NCI-H187 treated with DMSO at 0.1 percent for 48 hours (cell line): ENCODE measurements around the gene MAD1L1.
"Not testable (repeated sequence)": the region's sequence is repeated elsewhere in the genome, so short reads cannot be mapped to it uniquely, and the experiment has no call there.

Experiments
- DNase-seq: peaks from one replicate; lab custom pipeline; 2025; lab: John Stamatoyannopoulos, UW

Gene MAD1L1

DNA sequence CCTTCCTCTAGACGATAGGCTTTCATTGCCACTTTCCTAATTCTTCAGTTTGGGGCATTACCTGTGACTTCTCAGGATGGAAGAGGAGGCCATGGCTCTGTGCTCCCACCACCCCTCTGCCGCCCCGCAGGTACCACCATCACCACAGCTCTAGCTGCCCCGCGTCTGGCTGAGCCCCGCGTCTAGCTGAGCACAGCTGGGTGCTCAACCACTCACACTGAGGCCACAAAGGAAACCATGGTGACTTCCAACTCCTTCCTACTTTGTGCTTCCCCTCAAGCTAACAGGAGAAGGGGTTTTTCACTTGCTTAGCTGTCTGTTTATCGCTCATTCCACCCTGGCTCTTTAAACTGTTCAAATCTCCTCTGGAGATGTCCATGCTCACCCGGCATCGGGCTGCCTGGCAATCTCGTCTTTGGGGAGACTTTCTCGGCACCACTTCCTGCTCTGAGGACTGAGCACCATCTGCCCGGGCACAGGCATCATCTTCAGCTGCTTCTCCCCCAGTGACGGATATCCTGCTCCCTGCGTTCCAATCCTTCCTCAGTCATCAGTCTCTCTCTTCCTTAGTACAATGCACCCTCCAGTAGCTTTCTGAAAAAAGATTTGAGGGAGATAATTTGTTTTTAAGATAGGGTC lies 59.4 kb downstream of the MAD1L1 start:
- no peak for DNase-seq

DNA sequence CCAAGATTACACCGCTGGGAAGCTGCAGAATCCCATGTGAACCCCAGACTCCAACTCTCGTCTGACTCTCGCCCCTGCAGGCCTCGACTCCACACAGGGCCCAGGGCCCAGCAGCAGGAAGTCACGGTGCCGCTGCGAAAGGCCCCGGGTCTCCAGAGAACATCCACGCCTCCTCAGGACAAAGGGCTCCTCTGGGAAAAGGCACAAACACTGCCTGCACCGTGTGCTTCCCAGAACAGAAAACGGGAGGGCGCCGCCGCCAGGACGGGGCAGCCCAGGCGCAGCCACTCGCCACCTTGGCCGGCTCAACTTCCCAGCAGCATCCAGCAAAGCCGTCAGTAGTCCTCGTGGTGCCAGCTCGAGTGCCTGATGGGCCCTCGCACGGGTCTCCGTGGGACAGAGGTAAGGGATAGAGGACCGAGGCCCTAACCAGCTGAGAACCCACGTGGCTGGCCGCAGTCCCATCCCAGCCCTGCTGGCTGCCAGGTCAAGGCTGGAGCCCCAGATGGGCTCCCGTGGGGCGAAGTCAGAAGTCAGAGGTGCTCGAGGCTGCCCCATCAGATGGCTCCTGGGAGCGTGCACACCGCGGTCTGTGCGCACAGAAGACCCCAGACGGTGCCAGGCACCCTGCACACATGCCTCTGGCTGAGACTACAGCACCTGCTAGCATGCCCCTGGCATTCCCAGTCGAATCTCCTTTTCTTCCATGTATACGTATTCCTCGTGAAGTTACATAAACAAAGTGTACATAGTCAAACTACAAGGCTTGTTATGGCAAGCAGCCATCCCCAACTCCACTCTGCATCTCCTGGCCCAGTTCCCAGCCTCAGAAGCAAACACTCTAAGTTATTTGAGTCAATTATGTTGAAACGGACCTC lies 60.2 kb downstream of the MAD1L1 start:
- no peak for DNase-seq

DNA sequence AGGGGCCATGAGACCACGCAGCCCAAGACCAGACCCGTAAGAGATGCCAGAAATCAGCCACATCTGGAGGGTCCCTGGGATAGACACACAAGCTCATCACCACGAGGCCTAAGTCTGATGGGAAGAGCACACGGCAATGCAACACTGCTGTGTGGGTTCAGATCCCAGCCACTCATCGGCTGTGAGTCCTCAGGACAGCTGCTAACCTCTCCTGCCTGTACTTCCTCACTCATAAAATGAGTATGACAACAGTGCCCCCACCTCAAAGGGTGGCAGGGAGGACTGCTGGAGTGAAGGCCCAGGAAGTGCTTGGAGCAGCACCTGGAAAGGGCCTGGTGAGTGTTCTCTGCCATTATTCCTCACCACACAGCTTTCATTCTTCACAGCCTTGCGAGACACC lies 60.9 kb downstream of the MAD1L1 start:
- DNase-seq, result no peak

DNA sequence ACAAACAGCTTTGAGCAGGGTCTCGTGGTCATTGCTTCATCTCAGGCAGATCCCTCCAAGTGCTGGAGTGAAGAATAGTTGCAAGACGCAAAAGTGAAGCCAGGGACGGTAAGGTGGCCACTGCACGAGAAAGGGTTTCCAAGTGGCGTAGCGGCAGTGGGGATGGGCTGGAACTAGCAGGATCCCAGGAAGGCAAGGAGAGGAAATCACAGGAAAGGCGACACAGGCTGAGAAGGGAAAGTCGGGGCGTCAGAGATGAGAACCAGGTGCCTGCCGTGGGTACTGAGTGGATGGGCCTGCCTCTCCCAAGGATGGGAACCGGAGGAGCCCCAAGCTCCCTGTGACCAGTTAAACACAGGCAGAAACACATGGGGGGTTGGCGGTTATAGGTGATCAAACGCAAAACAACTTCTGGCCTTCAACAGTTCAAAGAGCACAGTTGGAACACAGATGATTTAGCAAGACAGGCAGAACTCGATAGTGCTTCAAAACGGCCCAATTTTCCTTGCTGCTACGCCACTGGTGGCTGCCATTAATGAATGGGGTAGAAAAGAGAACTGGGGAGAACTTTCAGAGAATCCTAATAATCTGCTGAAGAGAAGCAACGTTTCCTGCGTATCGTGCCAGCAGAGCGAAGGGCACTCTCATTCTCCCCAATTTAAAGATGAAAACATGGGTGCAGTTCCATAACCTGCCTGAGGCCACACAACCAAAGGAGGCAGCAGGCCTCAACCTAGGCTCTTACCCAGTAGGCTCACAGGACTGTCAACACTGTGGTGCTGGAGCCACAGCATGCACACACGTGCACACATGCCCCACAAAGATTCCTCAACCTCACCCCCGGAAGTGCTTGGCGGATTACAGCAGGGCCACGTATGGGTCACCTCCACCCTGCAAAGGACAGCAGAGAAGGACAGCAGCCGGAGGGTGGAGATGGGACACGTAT lies 61.9 kb downstream of the MAD1L1 start:
- DNase-seq, result no peak

DNA sequence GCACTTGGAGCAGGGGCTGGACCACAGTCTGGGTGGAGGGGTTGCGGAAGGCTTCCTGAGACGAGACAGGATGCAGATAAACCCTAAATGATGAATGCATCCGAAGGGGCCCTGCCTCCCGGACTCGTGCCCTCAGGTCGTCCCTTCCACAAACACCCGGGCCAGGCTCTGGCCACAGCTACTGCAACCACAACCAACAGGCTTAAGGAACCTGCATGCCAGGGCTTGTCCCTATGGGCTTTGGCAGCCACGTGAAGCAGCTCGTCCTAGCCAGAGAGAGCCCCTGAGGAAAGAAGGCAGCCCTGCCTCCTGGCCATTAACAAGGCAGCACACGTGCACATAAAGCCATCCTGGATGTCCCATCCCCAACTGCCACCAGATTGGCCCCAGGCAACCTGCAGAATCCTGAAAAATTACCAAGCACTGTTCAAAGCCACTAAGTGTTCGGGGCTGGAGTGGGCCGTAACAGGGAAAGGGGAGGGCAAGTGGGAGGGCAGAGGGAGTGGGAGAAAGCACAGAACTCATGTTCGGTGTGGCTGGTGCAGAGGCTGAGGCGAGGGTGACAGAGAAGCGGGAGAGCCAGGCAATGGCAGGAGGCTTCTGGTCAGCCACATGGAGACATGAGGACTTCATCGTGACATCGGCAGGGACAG lies 62.7 kb downstream of the MAD1L1 start:
- no peak for DNase-seq

DNA sequence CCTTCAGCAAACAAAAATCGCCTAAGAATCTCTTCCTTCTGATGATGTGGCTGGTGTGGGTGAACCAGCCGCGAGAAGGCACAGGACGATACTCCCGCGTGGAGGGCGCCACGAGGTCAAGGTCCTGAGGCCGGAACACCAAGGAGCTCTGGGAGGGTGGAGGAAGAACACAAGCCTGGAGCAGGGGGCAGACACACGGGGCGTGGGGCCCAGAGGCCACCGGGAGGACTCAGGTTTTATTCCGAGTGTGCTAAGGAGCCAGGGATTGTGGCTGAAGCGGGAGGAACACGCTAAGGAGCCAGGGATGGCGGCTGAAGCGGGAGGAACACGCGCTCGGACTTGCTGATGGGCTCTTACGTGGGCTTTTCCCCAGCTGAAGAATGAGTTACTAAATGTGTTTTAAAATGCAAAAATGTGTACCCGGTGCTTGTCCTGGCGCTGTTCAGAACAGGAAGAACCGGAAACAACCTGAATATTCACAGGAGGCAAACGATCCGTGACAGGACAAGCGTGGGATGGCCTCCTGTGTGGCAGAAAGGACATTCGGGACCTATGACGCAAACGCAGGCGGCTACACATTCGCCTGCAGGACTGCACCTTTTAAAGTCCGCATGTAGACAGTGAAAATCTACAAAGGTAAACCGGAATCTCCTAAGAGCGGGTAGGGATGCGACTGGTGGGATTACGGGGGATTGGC lies 64.0 kb downstream of the MAD1L1 start:
- no peak for DNase-seq

DNA sequence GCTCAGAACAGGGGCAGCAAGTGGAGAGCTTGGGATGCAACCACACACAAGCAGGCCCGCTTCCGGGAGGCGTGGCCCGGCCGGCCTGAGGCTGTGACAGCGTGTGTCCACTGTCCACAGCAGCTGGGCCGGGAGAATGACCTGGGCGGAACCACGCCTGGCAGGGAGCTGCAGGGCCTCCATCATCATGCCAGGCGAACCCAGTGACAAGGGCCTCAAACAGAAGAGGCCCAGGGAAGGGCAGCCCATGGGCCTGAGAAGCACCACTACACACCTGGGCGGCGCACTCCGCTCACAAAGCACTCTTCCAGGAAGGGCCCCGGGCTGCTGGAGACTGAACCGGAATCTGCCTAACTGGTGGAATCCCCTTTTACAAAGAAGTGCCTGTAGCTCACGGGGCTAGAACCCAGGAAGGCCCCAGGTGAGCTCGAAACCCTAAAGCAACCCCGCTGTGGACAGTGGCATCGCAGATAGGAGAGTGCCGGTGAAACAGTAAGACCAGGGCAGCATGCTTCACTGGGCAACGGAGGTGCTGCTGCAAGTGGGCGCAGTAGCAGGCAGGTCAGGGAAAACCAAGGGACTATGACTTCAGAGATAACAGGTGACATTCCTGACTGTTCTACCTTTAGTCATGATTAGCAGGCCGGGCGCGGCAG lies 66.0 kb downstream of the MAD1L1 start:
- DNase-seq, result no peak

DNA sequence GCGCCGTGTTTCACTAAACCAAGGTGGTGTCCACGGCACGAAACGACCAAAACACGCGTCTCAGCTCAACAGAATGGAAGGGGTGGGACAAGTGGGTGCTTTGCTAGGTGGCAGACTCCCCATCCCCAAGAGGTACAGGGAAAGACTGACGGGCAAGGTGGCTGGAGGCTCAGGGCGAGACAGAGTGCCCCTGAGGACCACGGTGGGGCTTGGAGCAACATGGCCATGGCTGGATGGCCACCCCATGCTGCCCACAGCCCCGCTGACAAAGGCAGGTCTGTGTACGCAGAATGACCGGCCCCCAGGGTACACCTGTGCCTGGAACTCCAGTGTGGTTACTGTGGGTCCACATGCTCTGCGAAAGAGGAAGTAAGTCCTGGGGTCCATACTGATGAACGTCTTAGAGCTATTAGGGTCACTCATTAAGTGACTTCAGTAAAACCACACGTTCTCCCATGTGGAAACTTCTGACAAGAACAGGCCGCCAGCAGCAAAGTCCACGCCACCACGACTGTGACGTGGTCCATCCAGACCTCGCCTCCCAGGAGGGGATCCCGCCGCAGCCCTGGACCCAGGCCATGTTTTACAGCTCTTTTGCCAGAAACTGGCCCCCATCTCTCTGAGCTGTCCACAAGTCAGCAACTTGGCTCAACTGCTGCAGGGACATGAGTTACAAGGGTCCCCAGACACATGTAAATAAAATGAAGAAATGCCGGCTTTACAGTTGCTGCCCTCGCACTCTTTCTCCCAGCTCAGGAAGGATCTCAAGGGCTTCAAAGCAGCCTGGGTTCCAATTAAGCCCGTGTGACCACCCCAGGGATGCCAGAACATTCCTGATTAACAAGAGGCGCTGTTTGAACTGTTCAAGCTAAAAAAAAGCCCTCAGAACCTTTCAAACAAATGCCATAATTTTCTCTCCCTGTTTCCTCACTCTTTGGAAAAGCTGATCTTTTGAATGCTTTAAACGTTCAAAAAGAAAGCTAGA lies 66.8 kb downstream of the MAD1L1 start:
- DNase-seq, result no peak

DNA sequence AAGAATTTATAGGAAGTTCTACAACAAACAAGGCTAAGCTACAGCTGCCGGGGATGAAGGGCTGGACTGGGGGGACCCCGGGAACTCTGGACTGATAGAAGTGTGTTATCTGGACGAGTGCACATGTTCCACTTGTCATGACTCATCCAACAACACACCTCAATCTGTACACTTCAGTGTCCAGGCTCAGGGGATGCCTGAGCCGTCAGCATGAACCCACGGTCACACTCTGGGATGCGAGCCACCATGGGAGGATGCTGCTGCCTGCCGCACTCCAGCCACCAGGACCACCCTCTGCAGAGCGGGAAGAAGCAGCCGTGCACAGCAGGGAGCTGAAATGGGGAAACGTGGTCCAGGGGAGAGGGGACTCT lies 67.5 kb downstream of the MAD1L1 start:
- DNase-seq, result no peak

DNA sequence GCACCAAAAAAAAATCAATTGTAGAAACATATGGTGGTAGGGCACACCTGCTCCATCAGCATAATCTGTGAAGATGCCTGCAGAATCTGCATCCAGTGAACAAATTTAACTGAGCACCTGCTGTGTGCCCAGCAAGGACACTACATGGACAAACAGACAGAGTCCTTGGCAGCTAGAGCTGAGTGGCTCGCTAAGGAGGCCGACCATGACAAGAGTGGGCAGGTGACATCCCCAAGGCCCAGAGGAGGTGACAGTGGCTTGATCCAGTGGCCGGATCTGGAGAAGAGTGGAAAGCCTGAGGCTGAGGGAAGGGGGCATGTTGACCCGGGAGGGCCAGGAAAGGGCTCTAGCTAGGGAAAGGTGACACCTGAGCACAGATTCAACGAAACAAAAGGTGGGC lies 68.1 kb downstream of the MAD1L1 start:
- no peak for DNase-seq

DNA sequence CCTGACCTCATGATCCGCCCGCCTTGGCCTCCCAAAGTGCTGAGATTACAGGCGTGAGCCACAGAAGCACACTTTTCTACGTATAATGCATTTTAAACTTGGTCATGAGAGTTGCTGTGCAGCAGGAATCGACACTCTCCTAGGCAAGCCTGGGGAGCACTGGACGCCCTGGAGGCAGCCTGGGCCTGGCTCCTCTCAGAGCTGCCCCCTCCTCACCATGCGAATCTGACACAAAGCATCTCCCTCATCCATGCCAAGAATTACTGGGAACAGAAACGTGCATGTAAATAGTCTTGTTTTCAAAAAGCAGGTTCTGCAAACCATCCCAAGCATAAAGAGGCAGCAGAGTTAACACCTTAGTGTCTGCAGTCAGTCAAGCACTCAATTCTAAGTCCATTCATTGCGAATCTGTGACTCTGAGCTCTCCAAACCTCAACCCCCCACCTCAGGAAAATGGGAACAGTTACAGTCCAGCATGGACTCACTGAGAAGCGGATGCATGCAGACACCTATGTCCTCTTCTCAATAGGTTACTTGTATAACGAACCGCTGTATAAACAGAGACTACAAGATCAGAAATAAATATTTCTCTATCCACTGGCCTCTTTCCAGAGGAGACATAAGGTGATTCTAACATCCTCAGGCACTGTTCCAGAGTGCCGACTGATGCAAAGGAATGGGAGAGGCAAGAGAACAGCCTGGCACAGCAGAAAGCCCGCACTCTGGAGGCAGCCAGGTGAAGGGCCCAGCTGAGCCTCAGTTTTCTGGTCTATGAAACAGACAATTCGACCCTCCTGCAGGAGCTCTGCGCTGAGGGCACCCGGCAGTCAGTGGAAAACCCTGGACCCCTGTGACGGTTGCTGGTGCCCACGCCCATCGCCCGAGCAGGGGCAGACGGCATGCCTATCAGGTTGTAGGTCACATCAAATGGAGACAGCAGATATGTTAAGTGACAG lies 68.9 kb downstream of the MAD1L1 start:
- no peak for DNase-seq

DNA sequence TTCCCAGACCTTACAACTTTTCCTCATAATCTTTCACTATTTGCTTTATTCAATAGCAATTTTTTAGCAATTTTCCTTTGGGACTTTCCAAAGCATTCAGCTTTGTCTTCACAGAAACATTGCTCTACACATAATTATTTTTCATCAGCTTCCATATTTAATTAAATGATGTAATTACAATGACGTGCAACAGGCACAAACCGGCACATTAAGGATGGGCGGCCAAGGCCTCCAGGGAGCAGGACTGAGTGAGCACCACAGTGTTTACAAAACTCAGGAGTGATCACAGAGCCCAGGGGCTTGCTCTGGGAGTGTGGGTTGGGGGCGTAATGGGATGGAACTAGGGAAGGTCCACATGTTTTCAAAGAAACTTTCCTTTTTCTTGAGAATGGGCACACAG lies 69.8 kb downstream of the MAD1L1 start:
- DNase-seq, result no peak

DNA sequence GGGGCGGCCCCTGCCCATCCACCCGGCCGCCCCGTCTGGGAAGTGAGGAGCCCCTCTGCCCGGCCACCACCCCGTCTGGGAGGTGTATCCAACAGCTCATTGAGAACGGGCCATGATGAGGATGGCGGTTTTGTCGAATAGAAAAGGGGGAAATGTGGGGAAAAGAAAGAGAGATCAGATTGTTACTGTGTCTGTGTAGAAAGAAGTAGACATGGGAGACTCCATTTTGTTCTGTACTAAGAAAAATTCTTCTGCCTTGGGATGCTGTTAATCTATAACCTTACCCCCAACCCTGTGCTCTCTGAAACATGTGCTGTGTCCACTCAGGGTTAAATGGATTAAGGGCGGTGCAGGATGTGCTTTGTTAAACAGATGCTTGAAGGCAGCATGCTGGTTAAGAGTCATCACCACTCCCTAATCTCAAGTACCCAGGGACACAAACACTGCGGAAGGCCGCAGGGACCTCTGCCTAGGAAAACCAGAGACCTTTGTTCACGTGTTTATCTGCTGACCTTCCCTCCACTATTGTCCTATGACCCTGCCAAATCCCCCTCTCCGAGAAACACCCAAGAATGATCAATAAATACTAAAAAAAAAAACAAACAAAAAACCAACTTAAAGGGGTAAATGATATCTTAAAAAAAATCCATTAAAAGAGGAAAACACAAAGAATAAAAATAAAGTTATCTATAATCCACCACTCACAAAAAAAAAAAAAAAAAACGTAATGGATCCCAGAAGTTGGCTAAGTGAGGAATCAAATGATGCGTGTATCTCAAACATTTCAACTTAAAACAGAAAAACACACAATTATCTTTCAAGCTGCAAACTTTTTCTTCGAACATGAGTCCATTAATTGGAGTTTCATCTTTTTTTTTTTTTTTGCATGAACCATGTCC lies 70.5 kb downstream of the MAD1L1 start:
- DNase-seq, result not testable (repeated sequence)

DNA sequence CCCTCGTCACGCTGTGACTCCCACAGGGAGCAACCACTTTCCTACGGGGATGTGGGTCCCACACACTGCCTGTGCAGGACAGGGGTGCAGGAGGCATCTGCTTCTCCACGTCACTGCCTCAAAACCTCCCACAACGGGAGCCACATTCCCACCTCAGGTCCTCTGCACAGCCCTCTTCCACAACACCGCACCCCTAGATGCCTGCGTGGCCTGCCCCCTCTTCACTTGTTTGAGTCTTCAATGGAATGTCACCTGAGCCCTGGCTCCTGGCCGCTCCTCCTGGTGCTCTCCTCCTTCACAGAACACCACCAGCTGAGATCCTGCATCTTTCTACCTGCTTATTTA lies 73.6 kb downstream of the MAD1L1 start:
- no peak for DNase-seq

DNA sequence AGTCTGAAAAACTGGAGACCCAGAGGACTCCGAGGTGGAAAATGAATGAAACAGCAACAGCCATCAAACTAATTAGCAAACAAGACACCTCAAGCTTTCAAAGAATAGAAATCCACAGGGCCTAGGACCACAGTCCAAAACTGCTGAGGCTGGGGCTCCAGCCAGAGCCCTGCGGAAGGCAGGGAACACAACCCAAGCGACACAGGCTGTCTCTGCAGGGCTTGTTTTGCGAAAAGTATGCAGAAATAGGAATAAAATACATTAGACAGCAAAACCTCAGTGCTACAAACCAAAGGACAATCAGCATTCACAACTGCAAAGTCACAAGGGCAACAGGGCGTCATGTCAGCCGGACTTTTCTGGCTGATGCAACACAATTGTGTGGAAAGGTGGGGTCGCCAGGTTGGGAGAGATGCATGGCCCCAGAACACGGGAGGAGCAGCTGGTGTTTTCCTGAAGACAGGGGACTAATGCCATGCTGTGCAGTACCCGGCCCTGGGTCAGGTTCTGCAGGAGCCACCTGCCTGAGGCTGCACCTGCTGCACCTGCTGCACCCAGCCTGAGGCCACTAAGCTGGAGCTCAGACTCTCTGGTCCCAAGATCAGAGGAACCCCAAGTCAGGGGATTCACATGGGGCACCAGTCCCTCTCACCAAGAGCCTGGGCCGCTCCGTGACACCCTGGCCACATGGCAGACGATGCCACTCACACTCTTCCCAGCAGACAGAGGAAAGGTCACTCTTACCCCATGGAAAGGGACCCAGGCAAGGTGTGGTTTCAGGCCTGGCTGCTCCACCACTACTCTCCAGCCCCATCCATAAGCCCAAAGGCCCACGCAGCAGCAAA lies 74.2 kb downstream of the MAD1L1 start:
- no peak for DNase-seq

DNA sequence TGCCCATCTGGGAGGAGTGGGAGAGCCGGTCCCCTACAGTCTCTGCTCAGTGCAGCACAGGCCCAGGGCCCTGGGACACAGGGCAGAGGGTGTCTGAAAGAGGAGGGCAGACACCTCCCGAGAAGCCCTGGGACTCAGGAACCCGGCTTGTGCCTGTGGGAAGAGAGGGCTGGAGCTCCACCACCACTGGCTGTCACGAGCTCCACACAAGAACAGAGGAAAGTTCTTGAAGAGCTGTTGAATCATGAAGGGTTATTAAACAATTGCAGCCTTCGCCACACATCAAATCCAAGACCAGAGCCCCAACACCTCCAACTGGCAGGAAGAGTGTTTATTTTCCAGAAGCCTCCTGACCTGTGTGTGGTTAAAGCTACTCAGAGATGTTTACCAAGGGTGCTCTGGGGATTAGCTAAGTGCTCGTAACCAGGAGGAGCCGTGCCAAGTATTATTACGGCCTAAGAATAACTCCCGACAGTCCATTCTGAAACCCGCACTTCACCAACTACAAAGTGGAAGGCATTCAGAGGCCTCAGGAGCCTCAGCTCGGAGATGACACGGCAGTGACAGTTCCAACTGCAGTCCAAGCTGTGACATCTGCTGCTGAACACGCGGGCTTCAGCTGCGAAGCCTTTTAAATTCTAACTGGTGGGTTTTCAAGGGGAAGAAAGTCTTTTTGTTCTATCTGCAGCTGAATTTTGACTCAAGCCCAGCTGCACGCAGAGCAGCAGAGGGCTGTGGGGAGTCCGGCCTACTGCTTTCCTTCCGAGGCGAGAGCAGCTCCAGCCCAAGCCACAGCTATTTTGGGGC lies 75.1 kb downstream of the MAD1L1 start:
- DNase-seq, result peak; percentile 96
